Measurements from ENCODE around the gene MTERF2. TPM values are rescaled to one million over a fixed set of nuclear protein-coding genes. Genes with fewer than 3 reads are reported as not detected.

The MTERF2 gene
- total RNA-seq, 1 donor from 2014 or later: 5.2 TPM

GRCh38 chr12:106982229-106982628 lies 4.7 kb downstream of the MTERF2 start:
- intact Hi-C loops (cut with micrococcal nuclease): no loop called here
- Mint-ChIP-seq H3K27me3 (ENCODE audit: insufficient read depth) (no peaks in the 10 kb centered on the region), H3K36me3 (ENCODE audit: low read depth) (peaks cover 27% of the 10 kb centered on the region), H3K27ac (no peak overlapping the region), H3K4me1 (ENCODE audit: low read depth) (peaks cover 35% of the 10 kb centered on the region), H3K9me3 (no peaks in the 10 kb centered on the region), H3K4me3 (no peak overlapping the region)
- no peak for DNase-seq (ENCODE audit: low spot score)

- no peak for DNase-seq (ENCODE audit: low spot score)
- Mint-ChIP-seq H3K36me3 (ENCODE audit: low read depth) (peaks cover 27% of the 10 kb centered on the region), H3K9me3 (no peaks in the 10 kb centered on the region), H3K4me3 (no peak overlapping the region), H3K27ac (no peak overlapping the region), H3K27me3 (ENCODE audit: insufficient read depth) (no peaks in the 10 kb centered on the region), H3K4me1 (ENCODE audit: low read depth) (peaks cover 31% of the 10 kb centered on the region)
- intact Hi-C loops (cut with micrococcal nuclease): no loop called here
These were observed 5.2 kb downstream of the MTERF2 start for GRCh38 chr12:106981788-106982187.

GRCh38 chr12:106980944-106981343 lies 6.0 kb downstream of the MTERF2 start:
- intact Hi-C loops (cut with micrococcal nuclease): no loop called here
- Mint-ChIP-seq H3K4me3 (no peak overlapping the region), H3K4me1 (ENCODE audit: low read depth) (peaks cover 22% of the 10 kb centered on the region), H3K27ac (no peak overlapping the region), H3K27me3 (ENCODE audit: insufficient read depth) (no peaks in the 10 kb centered on the region), H3K9me3 (no peaks in the 10 kb centered on the region), H3K36me3 (ENCODE audit: low read depth) (peaks cover 29% of the 10 kb centered on the region)
- DNase-seq (ENCODE audit: low spot score): no peak

GRCh38 chr12:106978035-106978800 lies 8.7 kb downstream of the MTERF2 start:
- H3K27me3 Mint-ChIP-seq (ENCODE audit: insufficient read depth): no peaks in the 10 kb centered on the region
- intact Hi-C loops (cut with micrococcal nuclease): no loop called here
- no peak overlapping the region for H3K4me3 Mint-ChIP-seq

GRCh38 chr12:106976668-106977067 lies 10.3 kb downstream of the MTERF2 start:
- no peak for DNase-seq (ENCODE audit: low spot score)
- Mint-ChIP-seq H3K36me3 (ENCODE audit: low read depth) (peaks cover 17% of the 10 kb centered on the region), H3K4me3 (no peak overlapping the region), H3K27ac (no peak overlapping the region), H3K27me3 (ENCODE audit: insufficient read depth) (no peaks in the 10 kb centered on the region), H3K4me1 (ENCODE audit: low read depth) (peaks cover 12% of the 10 kb centered on the region), H3K9me3 (no peaks in the 10 kb centered on the region)
- intact Hi-C loops (cut with micrococcal nuclease): no loop called here

More at GRCh38 chr12:106978035-106978800, 8.7 kb downstream of the MTERF2 start:
- Mint-ChIP-seq H3K36me3 (ENCODE audit: low read depth) (peaks cover 14% of the 10 kb centered on the region), H3K9me3 (no peaks in the 10 kb centered on the region), H3K27ac (no peak overlapping the region), H3K4me1 (ENCODE audit: low read depth) (peaks cover 12% of the 10 kb centered on the region)
- DNase-seq (ENCODE audit: low spot score): no peak

GRCh38 chr12:106975993-106976658 lies 10.8 kb downstream of the MTERF2 start:
- no peak for DNase-seq (ENCODE audit: low spot score)
- H3K36me3 Mint-ChIP-seq (ENCODE audit: low read depth): peaks cover 21% of the 10 kb centered on the region
- peaks cover 12% of the 10 kb centered on the region for H3K4me1 Mint-ChIP-seq (ENCODE audit: low read depth)
- no peaks in the 10 kb centered on the region for H3K27me3 Mint-ChIP-seq (ENCODE audit: insufficient read depth)
- intact Hi-C loops (cut with micrococcal nuclease): no loop called here
- no peak overlapping the region for H3K4me3 Mint-ChIP-seq
- H3K27ac Mint-ChIP-seq: no peak overlapping the region
- no peaks in the 10 kb centered on the region for H3K9me3 Mint-ChIP-seq

GRCh38 chr12:106975098-106975497 lies 11.8 kb downstream of the MTERF2 start:
- DNase-seq (ENCODE audit: low spot score): no peak
- no peaks in the 10 kb centered on the region for H3K9me3 Mint-ChIP-seq
- H3K36me3 Mint-ChIP-seq (ENCODE audit: low read depth): peaks cover 25% of the 10 kb centered on the region
- peaks cover 12% of the 10 kb centered on the region for H3K4me1 Mint-ChIP-seq (ENCODE audit: low read depth)
- no peaks in the 10 kb centered on the region for H3K27me3 Mint-ChIP-seq (ENCODE audit: insufficient read depth)
- no peak overlapping the region for H3K27ac Mint-ChIP-seq
- no peak overlapping the region for H3K4me3 Mint-ChIP-seq
- intact Hi-C loops (cut with micrococcal nuclease): no loop called here

GRCh38 chr12:106974511-106974910 lies 12.4 kb downstream of the MTERF2 start:
- Mint-ChIP-seq H3K27me3 (ENCODE audit: insufficient read depth) (no peaks in the 10 kb centered on the region), H3K27ac (no peak overlapping the region), H3K36me3 (ENCODE audit: low read depth) (peaks cover 27% of the 10 kb centered on the region), H3K4me3 (no peak overlapping the region), H3K4me1 (ENCODE audit: low read depth) (peaks cover 12% of the 10 kb centered on the region), H3K9me3 (no peaks in the 10 kb centered on the region)
- no peak for DNase-seq (ENCODE audit: low spot score)
- intact Hi-C loops (cut with micrococcal nuclease): no loop called here

GRCh38 chr12:106973545-106973944 lies 13.4 kb downstream of the MTERF2 start:
- no peaks in the 10 kb centered on the region for H3K27me3 Mint-ChIP-seq (ENCODE audit: insufficient read depth)
- H3K4me1 Mint-ChIP-seq (ENCODE audit: low read depth): peaks cover 12% of the 10 kb centered on the region
- no peak for DNase-seq (ENCODE audit: low spot score)
- H3K4me3 Mint-ChIP-seq: no peak overlapping the region
- intact Hi-C loops (cut with micrococcal nuclease): no loop called here
- H3K36me3 Mint-ChIP-seq (ENCODE audit: low read depth): peaks cover 24% of the 10 kb centered on the region
- H3K9me3 Mint-ChIP-seq: no peaks in the 10 kb centered on the region
- no peak overlapping the region for H3K27ac Mint-ChIP-seq

- Mint-ChIP-seq H3K4me1 (ENCODE audit: low read depth) (peaks cover 12% of the 10 kb centered on the region), H3K9me3 (no peaks in the 10 kb centered on the region), H3K27me3 (ENCODE audit: insufficient read depth) (no peaks in the 10 kb centered on the region), H3K4me3 (no peak overlapping the region), H3K36me3 (ENCODE audit: low read depth) (peaks cover 28% of the 10 kb centered on the region), H3K27ac (no peak overlapping the region)
- DNase-seq (ENCODE audit: low spot score): no peak
- intact Hi-C loops (cut with micrococcal nuclease): no loop called here
These were observed 15.9 kb downstream of the MTERF2 start for GRCh38 chr12:106971065-106971464.

- Mint-ChIP-seq H3K36me3 (ENCODE audit: low read depth) (peaks cover 19% of the 10 kb centered on the region), H3K4me1 (ENCODE audit: low read depth) (peaks cover 8% of the 10 kb centered on the region), H3K27me3 (ENCODE audit: insufficient read depth) (no peaks in the 10 kb centered on the region), H3K4me3 (no peak overlapping the region), H3K9me3 (no peaks in the 10 kb centered on the region), H3K27ac (no peak overlapping the region)
- no peak for DNase-seq (ENCODE audit: low spot score)
- intact Hi-C loops (cut with micrococcal nuclease): no loop called here
These were observed 22.4 kb downstream of the MTERF2 start for GRCh38 chr12:106964526-106964925.

GRCh38 chr12:106962286-106962685 lies 24.7 kb downstream of the MTERF2 start:
- intact Hi-C loops (cut with micrococcal nuclease): no loop called here
- H3K9me3 Mint-ChIP-seq: no peaks in the 10 kb centered on the region
- peaks cover 23% of the 10 kb centered on the region for H3K4me1 Mint-ChIP-seq (ENCODE audit: low read depth)
- H3K36me3 Mint-ChIP-seq (ENCODE audit: low read depth): peaks cover 22% of the 10 kb centered on the region
- H3K27me3 Mint-ChIP-seq (ENCODE audit: insufficient read depth): no peaks in the 10 kb centered on the region
- H3K4me3 Mint-ChIP-seq: no peak overlapping the region
- no peak for DNase-seq (ENCODE audit: low spot score)
- H3K27ac Mint-ChIP-seq: no peak overlapping the region

GRCh38 chr12:106960443-106960842 lies 26.5 kb downstream of the MTERF2 start:
- peaks cover 28% of the 10 kb centered on the region for H3K4me1 Mint-ChIP-seq (ENCODE audit: low read depth)
- no peaks in the 10 kb centered on the region for H3K9me3 Mint-ChIP-seq
- no peak overlapping the region for H3K4me3 Mint-ChIP-seq
- H3K27me3 Mint-ChIP-seq (ENCODE audit: insufficient read depth): no peaks in the 10 kb centered on the region
- H3K27ac Mint-ChIP-seq: no peak overlapping the region
- H3K36me3 Mint-ChIP-seq (ENCODE audit: low read depth): peaks cover 19% of the 10 kb centered on the region
- intact Hi-C loops (cut with micrococcal nuclease): no loop called here
- no peak for DNase-seq (ENCODE audit: low spot score)
